ENCODE data around the gene LRRC28. TPM values are rescaled to one million over a fixed set of nuclear protein-coding genes. Genes with fewer than 3 reads are reported as not detected.

Gene LRRC28
- polyA plus RNA-seq, 1 donor from 2014 or later = 20.4 TPM

- no peaks in the 10 kb centered on the region for H3K9me2 ChIP-seq (ENCODE audit: insufficient read depth, low read length)
- H3K79me2 ChIP-seq (replicated peaks; ENCODE audit: insufficient read depth, low read length) = no peaks in the 10 kb centered on the region
- no peaks in the 10 kb centered on the region for H4K20me1 ChIP-seq (ENCODE audit: insufficient read depth)
- H3F3A ChIP-seq (ENCODE audit: insufficient read depth, low read length, poor library complexity, severe bottlenecking) = no peaks in the 10 kb centered on the region
- TF ChIP-seq MXI1 (conservative IDR thresholded peaks at IDR 0.05; ENCODE audit: poor library complexity, severe bottlenecking) = no peak
- no peak for TF ChIP-seq RAD21 (conservative IDR thresholded peaks at IDR 0.05)
- TF ChIP-seq EP300 (conservative IDR thresholded peaks at IDR 0.05; ENCODE audit: poor library complexity, severe bottlenecking) = no peak
- no peak for TF ChIP-seq EZH2 (IDR thresholded peaks at IDR 0.05; ENCODE audit: borderline replicate concordance, insufficient read depth, low read length, poor library complexity, severe bottlenecking)
- no peak for TF ChIP-seq TAF1 (IDR thresholded peaks at IDR 0.05; ENCODE audit: low read depth)
- TF ChIP-seq POLR2AphosphoS5 (IDR thresholded peaks at IDR 0.05) = no peak
- TF ChIP-seq SMC3 (conservative IDR thresholded peaks at IDR 0.05; ENCODE audit: poor library complexity) = no peak
- no peak for TF ChIP-seq REST (IDR thresholded peaks at IDR 0.05; ENCODE audit: borderline replicate concordance)
- TF ChIP-seq CTCF (IDR thresholded peaks at IDR 0.05; ENCODE audit: poor library complexity, severe bottlenecking) = no peak
- H3K36me3 ChIP-seq (ENCODE audit: insufficient read depth, low read length) = no peaks in the 10 kb centered on the region
- H3K4me2 ChIP-seq (ENCODE audit: low read length) = no peak overlapping the region
- no peak overlapping the region for H2AFZ ChIP-seq (ENCODE audit: low read depth, low read length)
- no peaks in the 10 kb centered on the region for H3K27me3 ChIP-seq (ENCODE audit: insufficient read depth, low read depth, low read length)
- H3K4me3 ChIP-seq (ENCODE audit: low read length) = no peak overlapping the region
- no peaks in the 10 kb centered on the region for H3K9me3 ChIP-seq (ENCODE audit: low read length)
- no peak overlapping the region for H3K9ac ChIP-seq (ENCODE audit: low read length)
- H3K27ac ChIP-seq (ENCODE audit: low read length) = no peak overlapping the region
Measured at GRCh38 chr15:99411234-99411633, 160.0 kb downstream of the LRRC28 start.

GRCh38 chr15:99412082-99412481 lies 160.8 kb downstream of the LRRC28 start:
- H3K27me3 ChIP-seq (ENCODE audit: insufficient read depth, low read depth, low read length) = no peaks in the 10 kb centered on the region
- H3K9ac ChIP-seq (ENCODE audit: low read length) = no peak overlapping the region
- no peaks in the 10 kb centered on the region for H3K9me3 ChIP-seq (ENCODE audit: low read length)
- no peaks in the 10 kb centered on the region for H3F3A ChIP-seq (ENCODE audit: insufficient read depth, low read length, poor library complexity, severe bottlenecking)
- no peak overlapping the region for H3K4me2 ChIP-seq (ENCODE audit: low read length)
- no peaks in the 10 kb centered on the region for H3K9me2 ChIP-seq (ENCODE audit: insufficient read depth, low read length)
- H2AFZ ChIP-seq (ENCODE audit: low read depth, low read length) = no peak overlapping the region
- H3K4me3 ChIP-seq (ENCODE audit: low read length) = no peak overlapping the region
- TF ChIP-seq REST (IDR thresholded peaks at IDR 0.05; ENCODE audit: borderline replicate concordance) (no peak), SMC3 (conservative IDR thresholded peaks at IDR 0.05; ENCODE audit: poor library complexity) (no peak), TAF1 (IDR thresholded peaks at IDR 0.05; ENCODE audit: low read depth) (no peak), CTCF (IDR thresholded peaks at IDR 0.05; ENCODE audit: poor library complexity, severe bottlenecking) (no peak), POLR2AphosphoS5 (IDR thresholded peaks at IDR 0.05) (no peak), MXI1 (conservative IDR thresholded peaks at IDR 0.05; ENCODE audit: poor library complexity, severe bottlenecking) (no peak), RAD21 (conservative IDR thresholded peaks at IDR 0.05) (no peak), EP300 (conservative IDR thresholded peaks at IDR 0.05; ENCODE audit: poor library complexity, severe bottlenecking) (no peak), EZH2 (IDR thresholded peaks at IDR 0.05; ENCODE audit: borderline replicate concordance, insufficient read depth, low read length, poor library complexity, severe bottlenecking) (no peak)
- H3K79me2 ChIP-seq (replicated peaks; ENCODE audit: insufficient read depth, low read length) = no peaks in the 10 kb centered on the region
- H3K27ac ChIP-seq (ENCODE audit: low read length) = no peak overlapping the region
- no peaks in the 10 kb centered on the region for H4K20me1 ChIP-seq (ENCODE audit: insufficient read depth)
- H3K36me3 ChIP-seq (ENCODE audit: insufficient read depth, low read length) = no peaks in the 10 kb centered on the region

Data from neural cell (in vitro differentiated cells).